Activated T-cell treated with anti-CD3 and anti-CD28 coated beads, Interleukin-2, amount 50 U/mL, for 72 hours (primary cell): ENCODE data around the gene POLG2. TPM values are rescaled to one million over a fixed set of nuclear protein-coding genes. Genes with fewer than 3 reads are reported as not detected.

Experiments
- ATAC-seq, 2 donors: fragments of 150-1000 bp; cut with Tn5 transposase; replicated peaks in 1 of 2; 2 replicates each; pipeline ENCODE4 v1.10.0; 2021; ENCODE audit warnings: moderate library complexity in 2 of 2, mild to moderate bottlenecking in 1 of 2
- DNase-seq, 2 donors: peaks; one replicate each; pipeline ENCODE4 v3.0.0; 2021 to 2022; ENCODE audit warnings: mixed read lengths in 1 of 2
- H3K27ac Mint-ChIP-seq: one replicate; pipeline ENCODE4 v1.8.0; 2022; ENCODE audit warnings: mild to moderate bottlenecking, moderate library complexity, mixed read lengths
- H3K27me3 Mint-ChIP-seq: one replicate; pipeline ENCODE4 v1.8.0; 2022; ENCODE audit warnings: low read depth, mixed read lengths
- H3K36me3 Mint-ChIP-seq, 2 donors: one replicate each; pipeline ENCODE4 v1.8.0; 2022; ENCODE audit warnings: mixed read lengths in 2 of 2, mild to moderate bottlenecking in 1 of 2; ENCODE audit not compliant: insufficient read depth in 2 of 2
- H3K4me1 Mint-ChIP-seq: one replicate; pipeline ENCODE4 v1.8.0; 2022; ENCODE audit warnings: low read depth, mixed read lengths
- H3K4me3 Mint-ChIP-seq, 2 donors: one replicate each; pipeline ENCODE4 v1.8.0; 2022; ENCODE audit warnings: mild to moderate bottlenecking in 2 of 2, mixed read lengths in 2 of 2, moderate library complexity in 2 of 2
- H3K9me3 Mint-ChIP-seq, 2 donors: one replicate each; pipeline ENCODE4 v1.8.0; 2022; ENCODE audit warnings: mixed read lengths in 2 of 2
- total RNA-seq, 2 donors: library from RNA; stranded (reverse); gene quantifications; one replicate each; pipeline ENCODE4 v1.2.3, GENCODE V29; 2022

POLG2 gene
- total RNA-seq, 2 donors from 2014 or later = 40.7 to 47.2 TPM

DNA sequence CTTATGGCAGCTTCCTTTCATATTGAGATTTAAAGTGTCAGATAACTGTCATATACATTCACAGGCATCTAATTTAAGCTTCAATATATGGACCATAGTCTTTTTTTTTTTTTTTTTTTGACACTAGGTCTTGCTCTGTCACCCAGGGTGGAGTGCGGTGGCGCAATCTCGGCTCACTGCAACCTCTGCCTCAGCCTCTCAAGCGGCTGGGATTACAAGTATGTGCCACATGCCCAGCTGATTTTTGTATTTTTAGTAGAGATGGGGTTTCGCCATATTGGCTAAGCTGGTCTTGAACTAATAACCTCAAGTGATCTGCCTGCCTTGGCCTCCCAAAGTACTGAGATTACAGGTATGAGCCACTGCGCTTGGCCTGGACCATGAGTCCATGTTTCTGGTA, 23.5 kb upstream of the POLG2 start:
- H3K9me3 Mint-ChIP-seq = no peaks in the 10 kb centered on the region
- no peaks in the 10 kb centered on the region for H3K27me3 Mint-ChIP-seq
- peaks cover 1% of the 10 kb centered on the region for H3K4me1 Mint-ChIP-seq
- no peak for ATAC-seq
- H3K27ac Mint-ChIP-seq = no peak overlapping the region
- peaks cover 0 to 23% of the 10 kb centered on the region in 2 donors for H3K36me3 Mint-ChIP-seq
- no peak for DNase-seq
- no peak overlapping the region for H3K4me3 Mint-ChIP-seq

DNA sequence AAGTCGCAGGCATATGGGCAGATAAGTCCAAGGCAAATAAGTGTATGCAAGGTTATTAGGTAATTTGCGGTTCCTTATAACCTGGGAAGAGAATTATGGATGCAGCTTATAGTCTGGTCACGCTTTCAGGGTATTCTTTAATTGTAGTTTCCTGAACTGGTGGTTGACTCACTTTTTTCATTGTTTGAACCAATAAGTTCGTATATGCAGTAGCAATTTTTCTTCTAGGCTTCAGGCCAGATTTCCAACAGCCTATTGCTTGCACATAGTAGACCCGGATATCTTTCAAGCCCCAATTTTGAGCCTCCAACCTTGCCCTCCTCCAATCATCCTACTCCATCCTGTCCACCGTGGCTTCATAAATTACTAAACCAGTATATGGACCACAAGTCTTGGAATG, 22.7 kb upstream of the POLG2 start:
- Mint-ChIP-seq H3K4me3 (no peak overlapping the region), H3K4me1 (peaks cover 7% of the 10 kb centered on the region), H3K27me3 (no peaks in the 10 kb centered on the region), H3K36me3 (peaks cover 0 to 29% of the 10 kb centered on the region in 2 donors), H3K9me3 (no peaks in the 10 kb centered on the region), H3K27ac (no peak overlapping the region)
- DNase-seq (no peak), ATAC-seq (no peak)

DNA sequence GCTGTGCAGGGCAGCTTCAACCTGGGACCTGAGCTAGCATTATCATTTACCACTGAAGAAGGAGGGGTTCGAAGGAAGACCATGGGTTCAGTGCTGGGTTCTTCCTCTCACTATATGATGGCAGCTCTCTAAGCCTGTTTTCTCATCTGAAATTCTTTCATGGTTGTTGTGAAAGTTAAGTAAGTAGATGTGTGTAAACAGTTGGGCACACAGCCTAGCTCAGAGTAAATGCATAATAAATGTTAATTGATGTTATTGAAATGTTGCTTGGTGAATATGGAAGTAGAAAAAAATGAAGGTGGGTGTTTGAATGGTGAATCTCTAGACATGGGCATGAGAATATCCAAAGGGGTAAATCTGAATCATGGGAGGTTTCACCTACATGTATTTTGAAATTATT, 19.0 kb upstream of the POLG2 start:
- no peaks in the 10 kb centered on the region for H3K9me3 Mint-ChIP-seq
- DNase-seq = no peak
- H3K27me3 Mint-ChIP-seq = no peaks in the 10 kb centered on the region
- no peak for ATAC-seq
- peaks cover 6 to 29% of the 10 kb centered on the region in 2 donors for H3K36me3 Mint-ChIP-seq
- H3K4me1 Mint-ChIP-seq = peaks cover 23% of the 10 kb centered on the region
- H3K27ac Mint-ChIP-seq = no peak overlapping the region
- H3K4me3 Mint-ChIP-seq = no peak overlapping the region

DNA sequence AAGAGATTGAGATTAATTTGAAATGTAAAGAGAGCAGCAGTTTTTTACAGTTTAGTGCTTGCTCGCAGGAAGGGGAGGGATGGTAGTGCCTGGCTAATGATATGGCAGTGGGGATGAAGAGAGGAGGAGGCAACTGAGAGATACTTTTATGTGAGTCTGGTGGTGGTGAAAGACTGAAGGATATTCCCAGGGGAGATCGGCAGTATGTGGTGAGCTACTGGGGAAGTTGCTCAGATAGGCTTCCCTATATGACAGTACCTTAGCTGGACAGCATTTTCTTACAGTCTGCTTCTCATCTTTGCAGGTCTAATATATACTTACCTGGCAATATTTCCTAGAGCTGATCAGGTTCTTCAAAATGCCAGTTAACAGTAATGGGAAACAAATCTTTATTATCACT, 18.6 kb upstream of the POLG2 start:
- ATAC-seq = no peak
- H3K27me3 Mint-ChIP-seq = no peaks in the 10 kb centered on the region
- no peak overlapping the region for H3K4me3 Mint-ChIP-seq
- peaks cover 27% of the 10 kb centered on the region for H3K4me1 Mint-ChIP-seq
- H3K27ac Mint-ChIP-seq = peak overlapping the region; percentile 9
- no peak for DNase-seq
- H3K36me3 Mint-ChIP-seq = peaks cover 6 to 31% of the 10 kb centered on the region in 2 donors
- no peaks in the 10 kb centered on the region for H3K9me3 Mint-ChIP-seq

DNA sequence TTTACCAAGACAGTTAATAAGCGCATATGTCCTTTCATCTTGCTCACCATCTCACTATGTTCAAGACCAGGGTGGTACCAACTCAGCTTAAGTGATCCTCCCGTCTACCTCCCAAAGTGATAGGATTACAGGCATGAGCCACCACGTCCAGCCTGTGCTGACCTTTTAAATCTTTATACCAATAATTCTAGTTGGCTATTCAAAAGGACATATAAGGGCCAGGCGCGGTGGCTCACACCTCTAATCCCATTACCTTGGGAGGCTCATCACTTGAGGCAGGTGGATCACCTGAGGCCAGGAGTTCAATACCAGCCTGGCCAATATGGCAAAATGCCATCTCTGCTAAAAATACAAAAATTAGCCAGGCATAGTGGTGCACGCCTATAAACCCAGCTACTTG, 12.3 kb upstream of the POLG2 start:
- H3K27ac Mint-ChIP-seq = no peak overlapping the region
- ATAC-seq = no peak
- peak overlapping the region; percentile 39 to 68 for H3K4me3 Mint-ChIP-seq

DNA sequence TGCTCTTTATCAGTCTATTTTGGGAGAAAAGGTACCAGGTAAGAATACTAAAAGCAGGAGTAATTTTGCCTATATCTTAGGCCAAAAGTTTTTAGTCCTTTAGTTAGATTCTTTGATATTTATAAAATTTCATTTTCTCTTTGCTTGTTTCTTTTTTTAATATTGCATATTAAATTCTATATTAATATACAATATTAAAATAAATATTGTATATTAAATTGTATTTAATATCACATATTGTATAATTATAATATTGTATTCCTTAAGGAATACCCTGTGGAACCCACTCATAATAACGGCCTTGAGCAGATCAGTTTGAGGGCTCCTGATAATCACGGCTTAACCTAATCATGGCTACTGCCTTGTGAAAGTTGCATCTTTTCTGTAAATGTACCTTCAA, 11.8 kb upstream of the POLG2 start:
- Mint-ChIP-seq H3K9me3 (no peaks in the 10 kb centered on the region), H3K27me3 (no peaks in the 10 kb centered on the region), H3K4me3 (peak overlapping the region; percentile 98 to 99), H3K4me1 (peaks cover 57% of the 10 kb centered on the region), H3K36me3 (peaks cover 28 to 37% of the 10 kb centered on the region in 2 donors), H3K27ac (no peak overlapping the region)
- ATAC-seq = no peak
- no peak for DNase-seq

More for the DNA sequence above, 12.3 kb upstream of the POLG2 start:
- H3K9me3 Mint-ChIP-seq = no peaks in the 10 kb centered on the region
- no peaks in the 10 kb centered on the region for H3K27me3 Mint-ChIP-seq
- no peak for DNase-seq
- peaks cover 26 to 35% of the 10 kb centered on the region in 2 donors for H3K36me3 Mint-ChIP-seq
- H3K4me1 Mint-ChIP-seq = peaks cover 54% of the 10 kb centered on the region

DNA sequence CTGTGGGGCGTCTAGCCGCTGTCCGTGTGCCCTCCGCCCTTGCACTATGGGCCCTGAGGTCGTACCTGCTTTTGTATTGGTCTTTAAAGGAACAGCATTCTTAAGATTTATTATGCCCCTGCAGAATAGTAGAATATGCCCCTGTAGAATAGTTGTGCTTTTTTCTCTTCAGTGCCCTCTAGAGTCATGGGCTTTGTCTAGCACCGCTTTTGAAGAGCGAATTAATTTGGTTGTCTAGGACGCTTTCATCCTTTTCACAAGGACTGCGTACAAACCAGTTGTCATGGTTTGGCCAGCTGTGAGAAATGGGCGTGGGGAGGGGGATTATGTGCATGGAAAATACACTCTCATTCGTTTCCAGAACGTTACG, 10.5 kb upstream of the POLG2 start:
- Mint-ChIP-seq H3K4me1 (peaks cover 65% of the 10 kb centered on the region), H3K27me3 (no peaks in the 10 kb centered on the region), H3K4me3 (peak overlapping the region; percentile 98 to 99), H3K27ac (peak overlapping the region; percentile 99), H3K9me3 (no peaks in the 10 kb centered on the region), H3K36me3 (peaks cover 37 to 47% of the 10 kb centered on the region in 2 donors)
- ATAC-seq (peak; percentile 10 to 18), DNase-seq (peak in 1 of 2 donors; percentile 38)

DNA sequence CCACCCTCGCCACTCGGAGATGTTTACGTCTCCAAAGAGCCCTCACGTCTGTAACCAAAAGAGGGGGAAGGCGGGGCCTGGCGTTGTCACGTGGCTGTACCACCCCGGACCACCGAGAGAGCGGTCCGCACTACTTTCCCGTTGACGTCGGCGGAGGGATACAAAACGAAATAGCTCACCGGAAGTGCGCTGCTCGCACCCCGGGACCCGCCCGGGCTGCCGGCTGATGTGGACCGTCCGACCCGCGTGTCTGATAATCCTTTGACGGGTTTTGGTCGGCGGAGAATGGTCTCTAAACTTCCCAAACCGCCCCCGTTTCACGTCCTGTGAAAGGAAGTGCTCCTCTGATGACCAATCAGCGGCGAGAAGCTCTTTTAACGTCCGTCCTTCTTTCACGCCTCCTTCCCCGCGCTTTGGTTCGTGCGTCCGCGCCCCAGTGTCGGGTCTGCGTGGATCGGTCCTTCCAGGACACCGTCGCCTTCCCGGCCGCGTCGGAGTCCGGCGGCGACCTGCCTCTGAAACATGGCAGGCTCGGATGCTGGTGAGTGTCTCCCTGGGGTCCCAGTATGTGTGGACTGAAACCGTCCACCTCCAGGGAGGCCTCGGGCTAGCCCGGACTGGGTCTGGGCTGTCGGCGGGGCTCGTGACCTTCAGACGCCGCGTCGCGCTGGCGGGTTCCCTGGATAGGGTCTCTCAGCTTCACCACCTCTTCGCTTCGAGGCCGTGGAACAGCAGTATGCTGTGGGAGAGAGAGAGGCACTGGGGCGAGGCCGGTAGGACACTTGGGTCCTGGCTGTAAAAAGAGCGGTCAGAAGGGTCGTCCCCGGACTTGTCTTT, 9.9 kb upstream of the POLG2 start, which contains the start of gene CEP95:
TSS of gene CEP95 (plus strand) at position 402 of the 837 bp plus-strand sequence. CDS start at position 523, 121 bp downstream.
- Mint-ChIP-seq H3K4me1 (peaks cover 67% of the 10 kb centered on the region), H3K27ac (peak within 1 kb of the TSS; percentile 99), H3K4me3 (peak within 1 kb of the TSS; percentile 98 to 99), H3K9me3 (no peaks in the 10 kb centered on the region), H3K27me3 (no peaks in the 10 kb centered on the region), H3K36me3 (peaks cover 39 to 51% of the 10 kb centered on the region in 2 donors)
- ATAC-seq (peak; percentile 61 to 63), DNase-seq (peak; percentile 96 to 98)

DNA sequence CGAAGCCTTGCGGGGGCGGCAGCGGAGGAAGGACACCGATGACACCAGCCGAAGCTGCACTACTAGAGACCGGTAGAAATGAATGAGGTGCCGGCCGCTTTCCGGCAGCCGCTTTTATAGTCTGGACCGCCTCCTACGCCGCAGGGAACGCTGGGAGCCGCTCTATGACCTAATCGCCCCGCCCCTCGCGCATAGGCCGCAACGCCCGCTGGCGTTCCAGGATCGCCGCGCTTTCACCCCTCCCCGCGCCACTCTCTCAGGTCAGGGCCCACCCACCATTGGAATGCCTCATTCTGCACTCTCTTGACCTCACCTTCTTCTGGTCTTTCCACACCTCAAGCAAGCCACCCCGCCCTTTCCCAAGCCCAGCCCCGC, 9.3 kb upstream of the POLG2 start, which contains the start of gene DDX5:
TSS of gene DDX5 (minus strand) at position 89 of the 375 bp plus-strand sequence. CDS start 170 bp downstream, outside the sequence.
- Mint-ChIP-seq H3K4me3 (peak within 1 kb of the TSS; percentile 98 to 99), H3K4me1 (peaks cover 67% of the 10 kb centered on the region)

DNA sequence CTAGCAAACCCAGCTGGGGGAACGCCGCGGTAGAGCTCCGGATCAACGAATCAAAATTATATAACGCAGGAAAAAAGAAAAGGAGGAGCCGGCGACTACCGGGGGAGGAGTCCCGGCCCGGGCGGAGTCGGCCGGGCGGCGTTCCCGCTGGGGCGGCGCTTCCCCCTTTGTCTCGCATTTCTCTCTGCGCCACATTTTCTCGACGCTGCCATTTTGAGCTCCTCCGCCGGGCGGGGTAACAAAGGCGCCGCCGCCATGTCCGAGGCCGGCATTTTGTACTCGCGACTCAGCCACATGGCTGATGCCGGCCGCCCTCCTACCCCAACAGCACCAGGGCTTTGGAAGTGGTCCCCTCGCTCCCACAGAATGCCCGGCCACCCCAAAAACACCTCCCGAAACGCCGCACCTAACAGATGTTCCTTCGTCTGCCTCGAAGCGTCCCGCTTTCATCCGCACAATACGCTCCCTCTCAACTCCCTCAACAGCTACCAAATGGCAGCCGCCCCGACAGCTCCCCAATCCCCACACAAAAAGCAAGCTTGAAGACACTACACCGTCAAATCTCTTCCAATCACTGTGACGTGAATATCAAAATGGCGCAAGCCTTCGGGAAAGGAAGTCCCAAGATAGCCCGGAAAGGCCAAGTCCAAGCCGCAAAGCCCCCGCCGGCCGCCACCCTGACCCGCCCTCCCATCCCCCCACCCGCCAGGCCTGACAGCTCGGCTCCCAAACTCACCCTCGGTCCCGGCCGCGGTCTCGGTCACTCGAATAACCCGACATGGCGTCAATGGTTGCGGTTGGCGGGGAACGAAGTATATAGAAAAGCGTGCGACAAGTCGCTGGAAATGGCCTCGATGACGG, 8.7 kb upstream of the POLG2 start:
- H3K27ac Mint-ChIP-seq = peak overlapping the region; percentile 99
- peak overlapping the region; percentile 98 to 99 for H3K4me3 Mint-ChIP-seq
- H3K27me3 Mint-ChIP-seq = no peaks in the 10 kb centered on the region
- H3K9me3 Mint-ChIP-seq = no peaks in the 10 kb centered on the region
- DNase-seq (peak; percentile 83 to 90), ATAC-seq (peak; percentile 8 to 22)
- H3K4me1 Mint-ChIP-seq = peaks cover 71% of the 10 kb centered on the region
- peaks cover 43 to 60% of the 10 kb centered on the region in 2 donors for H3K36me3 Mint-ChIP-seq

More for the DNA sequence above, 9.3 kb upstream of the POLG2 start, which contains the start of gene DDX5:
- ATAC-seq (peak; percentile 70 to 77), DNase-seq (peak; percentile 98 to 99)
- Mint-ChIP-seq H3K36me3 (peaks cover 42 to 57% of the 10 kb centered on the region in 2 donors), H3K27ac (peak within 1 kb of the TSS; percentile 99), H3K27me3 (no peaks in the 10 kb centered on the region), H3K9me3 (no peaks in the 10 kb centered on the region)

DNA sequence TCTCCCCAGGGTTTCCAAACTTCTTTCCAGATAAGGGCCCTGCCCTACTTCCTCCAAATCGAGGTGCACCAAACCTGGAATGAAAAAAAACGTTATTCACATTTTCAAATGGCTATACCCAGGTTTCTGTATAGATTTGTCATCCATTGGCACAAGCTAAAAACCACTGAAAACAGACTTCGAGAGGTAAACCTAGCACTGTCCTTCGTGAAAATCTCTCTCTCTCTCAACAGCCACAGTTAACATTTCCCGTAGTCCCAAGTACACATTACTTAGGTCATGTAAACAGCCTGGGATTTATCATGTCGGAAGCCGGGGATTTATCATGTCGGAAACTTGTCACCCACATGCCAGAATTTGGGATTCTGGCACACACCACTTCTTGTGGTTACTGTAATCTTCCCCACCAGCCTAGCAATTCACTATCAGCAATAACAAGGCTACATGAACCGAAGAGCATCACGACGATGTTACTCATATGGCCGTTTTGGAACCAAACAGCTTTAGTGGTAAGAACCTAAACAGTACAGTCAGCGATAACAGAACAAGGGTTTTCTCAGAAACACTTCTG, 8.0 kb upstream of the POLG2 start:
- no peak for DNase-seq
- Mint-ChIP-seq H3K4me3 (peak overlapping the region; percentile 98 to 99), H3K4me1 (peaks cover 72% of the 10 kb centered on the region), H3K27me3 (no peaks in the 10 kb centered on the region), H3K27ac (peak overlapping the region; percentile 99), H3K36me3 (peaks cover 47 to 64% of the 10 kb centered on the region in 2 donors), H3K9me3 (no peaks in the 10 kb centered on the region)
- ATAC-seq = peak; percentile 3 to 7

DNA sequence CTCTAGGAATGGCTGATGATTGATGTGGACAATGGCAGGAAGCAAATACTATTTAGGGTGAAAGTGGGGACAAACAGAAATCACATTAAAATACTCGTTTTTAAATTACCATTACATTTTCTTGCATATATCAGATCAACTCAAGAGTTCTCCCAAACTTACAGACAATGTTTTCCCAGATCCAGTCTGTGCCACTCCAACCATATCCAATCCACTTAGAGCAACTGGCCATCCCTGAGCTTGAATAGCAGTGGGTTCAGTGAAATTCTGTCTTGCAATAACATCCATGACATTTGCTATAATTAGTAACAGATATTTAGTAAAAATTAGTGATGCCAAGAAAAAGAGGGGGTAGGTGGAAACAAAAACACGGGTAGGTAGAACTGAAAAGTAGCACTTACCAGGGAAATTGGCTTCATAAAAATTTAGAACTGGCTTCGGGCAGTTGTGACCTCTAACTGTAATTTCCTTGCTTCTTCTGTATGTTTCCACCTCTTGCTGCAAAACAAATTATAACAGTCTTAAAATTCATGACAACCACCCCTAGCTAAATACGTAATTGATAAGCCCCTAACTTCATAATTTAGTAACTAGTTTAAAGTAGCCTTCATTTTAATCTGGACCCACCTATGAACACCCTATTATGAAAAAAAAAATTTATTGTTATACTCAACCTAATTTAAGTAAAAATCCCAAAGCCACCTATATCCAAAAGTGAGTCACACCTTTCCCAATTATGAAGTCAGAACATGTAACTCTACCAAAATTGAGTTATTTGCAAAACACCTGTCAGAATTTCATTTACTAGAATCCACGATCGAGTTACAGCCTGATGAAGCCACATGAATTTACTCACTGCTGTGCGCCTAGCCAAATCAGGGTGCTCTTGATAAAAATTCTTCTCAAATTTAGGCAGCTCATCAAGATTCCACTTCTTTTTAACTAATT, 7.2 kb upstream of the POLG2 start:
- no peaks in the 10 kb centered on the region for H3K9me3 Mint-ChIP-seq
- H3K27me3 Mint-ChIP-seq = no peaks in the 10 kb centered on the region
- peaks cover 47 to 69% of the 10 kb centered on the region in 2 donors for H3K36me3 Mint-ChIP-seq
- H3K4me3 Mint-ChIP-seq = peak overlapping the region; percentile 98 to 99
- DNase-seq = peak in 1 of 2 donors; percentile 11
- H3K27ac Mint-ChIP-seq = peak overlapping the region; percentile 99
- no peak for ATAC-seq
- peaks cover 77% of the 10 kb centered on the region for H3K4me1 Mint-ChIP-seq
